Activated CD4-positive, alpha-beta T cell treated with anti-CD3 and anti-CD28 coated beads, Interleukin-2, amount 10 ng/mL, durations not matched to agents 24 days and 14 days (primary cell): Measurements from ENCODE around the gene SENP5. TPM values are rescaled to one million over a fixed set of nuclear protein-coding genes. Genes with fewer than 3 reads are reported as not detected.

Experiments used
- DNase-seq: peaks from one replicate; pipeline ENCODE4 v3.0.0; 2022
- H3K27ac Mint-ChIP-seq: one replicate; pipeline ENCODE4 v1.8.0; 2022; ENCODE audit warnings: mild to moderate bottlenecking, mixed read lengths
- H3K27me3 Mint-ChIP-seq: one replicate; pipeline ENCODE4 v1.8.0; 2022; ENCODE audit warnings: mixed read lengths
- H3K36me3 Mint-ChIP-seq: one replicate; pipeline ENCODE4 v1.8.0; 2022; ENCODE audit warnings: low read depth, mild to moderate bottlenecking, mixed read lengths
- H3K4me1 Mint-ChIP-seq: one replicate; pipeline ENCODE4 v1.8.0; 2021; ENCODE audit warnings: mixed read lengths
- H3K4me3 Mint-ChIP-seq: one replicate; pipeline ENCODE4 v1.8.0; 2022; ENCODE audit warnings: mild to moderate bottlenecking, moderate library complexity, mixed read lengths
- H3K9me3 Mint-ChIP-seq: one replicate; pipeline ENCODE4 v1.8.0; 2021; ENCODE audit warnings: mixed read lengths
- intact Hi-C: fragments of 100-400 bp; cut with micrococcal nuclease; formaldehyde crosslinking; loops from one replicate; pipeline ENCODE4 v1.15.1; 2023
- total RNA-seq: library from RNA; stranded (reverse); gene quantifications from 2 replicates; pipeline ENCODE4 v1.2.3, GENCODE V29; 2022

SENP5 gene
- total RNA-seq, 1 donor from 2014 or later = 47.2 TPM

DNA sequence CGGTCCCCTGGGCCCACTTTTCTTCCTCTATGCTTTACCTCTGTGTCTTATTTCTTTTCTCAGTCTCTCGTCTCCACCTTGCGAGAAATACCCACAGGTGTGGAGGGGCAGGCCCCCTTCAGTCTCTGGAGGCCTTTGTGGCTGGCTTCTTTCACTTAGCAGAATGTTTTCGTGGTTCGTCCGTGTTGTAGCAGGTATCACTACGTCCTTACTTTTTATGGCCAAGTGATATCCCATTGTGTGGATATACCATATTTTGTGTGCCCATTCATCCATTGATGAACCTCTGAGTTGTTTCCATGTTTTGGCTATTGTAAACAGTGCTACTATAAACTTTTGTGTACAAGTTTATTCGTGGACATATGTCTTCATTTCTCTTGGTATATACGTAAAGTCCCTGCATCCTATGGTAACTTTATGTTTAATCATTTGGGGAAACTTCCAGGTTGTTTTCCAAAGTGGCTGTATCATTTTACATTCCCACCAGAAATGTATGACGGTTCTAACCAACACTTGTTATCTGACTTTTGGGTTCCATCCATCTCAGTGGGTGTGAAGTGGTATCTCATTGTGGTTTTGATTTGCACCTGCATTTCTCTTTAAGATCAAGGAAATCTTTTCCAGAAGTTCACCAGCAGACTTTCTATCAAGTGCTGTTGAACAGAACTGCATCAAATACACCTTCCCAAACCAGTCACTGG is 95.4 kb downstream of the SENP5 start:
- intact Hi-C loops = no loop called here
- H3K36me3 Mint-ChIP-seq = peaks cover 8% of the 10 kb centered on the region

GRCh38 chr3:196963631-196963953 is 95.9 kb downstream of the SENP5 start:
- H3K9me3 Mint-ChIP-seq = no peaks in the 10 kb centered on the region

More for the DNA sequence above, 95.4 kb downstream of the SENP5 start:
- Mint-ChIP-seq H3K9me3 (no peaks in the 10 kb centered on the region), H3K27me3 (no peaks in the 10 kb centered on the region), H3K4me1 (peaks cover 9% of the 10 kb centered on the region), H3K27ac (no peak overlapping the region), H3K4me3 (no peak overlapping the region)
- no peak for DNase-seq

DNA sequence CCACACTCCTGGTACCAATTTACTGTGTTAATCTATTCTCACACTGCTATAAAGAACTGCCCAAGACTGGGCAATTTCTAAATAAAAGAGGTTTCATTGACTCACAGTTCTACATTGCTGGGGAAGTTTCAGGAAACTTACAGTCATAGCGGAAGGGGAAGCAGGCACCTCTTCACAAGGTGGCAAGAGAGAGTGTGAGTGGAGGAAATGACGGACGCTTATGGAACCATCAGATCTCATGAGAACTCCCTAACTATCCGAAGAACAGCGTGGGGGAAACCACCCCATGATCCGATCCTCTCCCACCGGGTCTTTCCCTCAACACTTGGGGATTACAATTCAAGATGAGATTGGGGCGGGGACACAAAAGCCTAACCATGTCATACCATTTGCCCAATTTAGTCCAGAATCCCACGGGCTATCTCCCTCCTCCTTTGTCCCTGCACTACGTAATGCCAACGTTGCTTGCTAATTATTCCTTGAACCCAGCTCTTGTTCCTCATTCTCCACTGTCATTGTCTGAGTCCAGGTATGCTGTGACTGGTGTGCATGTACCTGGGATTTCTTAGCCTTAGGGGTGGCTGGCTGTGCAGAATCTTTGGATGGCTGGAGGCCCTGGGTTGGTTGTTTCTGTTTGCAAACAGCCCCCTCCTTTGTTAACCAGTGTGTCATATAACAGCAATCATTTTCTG is 97.5 kb downstream of the SENP5 start:
- intact Hi-C loops = no loop called here

More at GRCh38 chr3:196963631-196963953, 95.9 kb downstream of the SENP5 start:
- Mint-ChIP-seq H3K4me3 (no peak overlapping the region), H3K27me3 (no peaks in the 10 kb centered on the region), H3K4me1 (peaks cover 10% of the 10 kb centered on the region), H3K36me3 (peaks cover 8% of the 10 kb centered on the region), H3K27ac (no peak overlapping the region)
- DNase-seq = no peak
- intact Hi-C loops = no loop called here

DNA sequence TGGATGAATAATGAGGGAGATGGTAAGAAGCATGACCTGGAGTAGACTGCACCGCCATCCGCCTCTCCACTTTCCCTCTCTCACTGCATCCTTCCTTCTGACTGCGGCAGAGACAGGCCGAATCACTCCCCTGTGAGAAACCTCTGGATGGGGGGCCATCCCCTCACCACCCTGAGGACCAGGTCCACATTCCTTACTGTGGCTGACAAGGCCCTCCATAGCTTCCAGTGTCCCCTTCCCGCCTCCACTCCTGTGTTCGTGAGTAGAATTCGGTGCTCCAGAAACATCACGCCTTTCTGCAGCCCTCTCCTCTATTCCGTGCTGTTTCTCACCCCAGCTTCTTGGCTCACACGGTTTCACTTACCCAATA is 98.1 kb downstream of the SENP5 start:
- intact Hi-C loops = no loop called here
- DNase-seq = no peak
- H3K4me1 Mint-ChIP-seq = peaks cover 14% of the 10 kb centered on the region
- no peak overlapping the region for H3K27ac Mint-ChIP-seq
- H3K9me3 Mint-ChIP-seq = no peaks in the 10 kb centered on the region
- no peak overlapping the region for H3K4me3 Mint-ChIP-seq
- H3K27me3 Mint-ChIP-seq = peaks cover 6% of the 10 kb centered on the region
- H3K36me3 Mint-ChIP-seq = peaks cover 8% of the 10 kb centered on the region

More for the DNA sequence above, 97.5 kb downstream of the SENP5 start:
- DNase-seq = no peak
- Mint-ChIP-seq H3K4me1 (peaks cover 11% of the 10 kb centered on the region), H3K9me3 (no peaks in the 10 kb centered on the region), H3K27ac (no peak overlapping the region), H3K36me3 (peaks cover 8% of the 10 kb centered on the region), H3K27me3 (peaks cover 1% of the 10 kb centered on the region), H3K4me3 (no peak overlapping the region)

DNA sequence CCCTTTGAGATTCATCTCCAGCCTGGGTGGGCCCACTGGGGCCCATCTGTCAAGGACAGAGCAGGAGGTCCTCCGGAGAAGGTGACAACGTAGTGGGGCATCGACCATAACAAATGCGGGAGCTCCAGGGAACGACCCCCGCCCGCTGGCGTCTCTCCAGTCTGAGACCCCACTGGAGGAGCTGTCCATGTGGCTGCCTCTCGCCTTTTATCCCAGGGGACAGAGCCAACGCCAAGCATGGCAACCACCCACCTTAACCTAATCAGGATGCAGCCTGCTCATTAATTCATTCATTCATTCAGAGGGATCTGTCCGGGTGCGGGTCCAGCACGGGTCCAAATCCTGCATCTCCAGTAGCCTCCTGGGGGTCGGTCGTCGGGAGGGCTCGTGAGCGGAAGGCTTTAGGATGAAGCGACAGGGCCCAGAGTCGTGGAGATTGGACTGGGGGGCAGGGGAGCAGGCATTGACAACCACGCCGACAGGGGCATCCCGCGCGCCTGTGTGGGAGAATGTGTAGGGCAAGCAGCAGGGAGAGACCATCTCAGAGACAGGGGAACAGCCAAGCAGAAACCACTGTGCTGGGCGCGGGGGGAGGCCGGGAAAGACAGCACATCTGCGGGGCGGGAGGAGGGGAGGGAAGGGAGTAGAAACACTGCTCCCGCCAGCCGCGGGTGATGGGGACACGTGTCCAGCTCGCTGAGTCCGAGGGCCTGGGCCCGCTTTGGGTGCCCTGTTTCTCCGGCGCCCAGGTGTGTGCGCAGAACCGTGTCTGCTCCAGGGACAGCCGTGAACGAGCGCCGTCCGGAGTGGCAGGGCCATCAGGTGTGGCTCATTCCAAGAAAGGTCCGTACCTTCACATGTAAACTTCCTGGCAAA is 99.0 kb downstream of the SENP5 start:
- peaks cover 8% of the 10 kb centered on the region for H3K36me3 Mint-ChIP-seq
- peaks cover 17% of the 10 kb centered on the region for H3K4me1 Mint-ChIP-seq
- DNase-seq = no peak
- H3K27ac Mint-ChIP-seq = no peak overlapping the region
- no peaks in the 10 kb centered on the region for H3K9me3 Mint-ChIP-seq
- peaks cover 10% of the 10 kb centered on the region for H3K27me3 Mint-ChIP-seq
- intact Hi-C loops = no loop called here
- peak overlapping the region; percentile 36 for H3K4me3 Mint-ChIP-seq

DNA sequence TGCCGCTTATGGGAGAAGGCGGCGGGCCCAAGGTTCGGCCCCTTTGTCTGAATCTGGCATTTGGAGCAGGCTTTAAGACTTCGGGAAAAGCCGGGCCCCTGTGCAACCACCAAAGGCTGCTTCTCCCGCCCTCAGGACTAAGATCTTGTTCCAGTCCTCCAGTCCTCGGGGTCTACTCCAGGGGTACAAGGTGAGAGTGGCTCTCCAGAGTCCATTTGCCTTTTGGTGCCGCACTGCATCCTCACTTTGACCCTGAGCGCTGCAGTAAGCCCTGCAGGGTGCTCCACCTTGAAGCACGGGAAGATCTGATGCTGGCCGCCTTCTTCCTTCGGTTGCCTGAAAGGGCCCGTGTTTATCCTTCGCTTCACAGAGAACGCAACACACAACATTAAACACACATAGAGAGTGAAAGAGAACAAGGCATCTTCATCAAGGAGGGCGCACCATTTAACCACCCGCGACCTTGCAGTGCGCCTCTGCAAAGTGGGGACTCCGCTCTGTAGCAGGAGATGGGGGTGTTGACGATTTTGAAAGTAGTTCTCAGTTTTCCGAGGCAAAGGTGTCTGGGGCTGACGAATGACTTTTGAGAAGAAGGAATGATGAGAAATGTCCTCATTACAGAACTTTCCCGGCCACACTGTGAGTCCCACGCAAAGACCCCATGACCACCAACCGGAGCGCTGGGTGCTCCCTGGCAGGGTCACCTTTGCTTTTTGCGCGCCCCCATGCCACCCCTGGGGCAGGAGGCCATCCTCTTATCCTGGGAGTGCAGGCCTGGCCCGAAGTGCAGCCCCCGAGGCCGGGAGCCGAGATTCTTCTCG is 99.9 kb downstream of the SENP5 start:
- H3K9me3 Mint-ChIP-seq = no peaks in the 10 kb centered on the region
- H3K4me3 Mint-ChIP-seq = peak overlapping the region; percentile 73
- no peak overlapping the region for H3K27ac Mint-ChIP-seq
- intact Hi-C loops = loop anchor here (1.0 kb wide), 1 partner anchor 100 kb away; the partner anchor contains the start of gene SENP5
- DNase-seq = no peak
- peaks cover 8% of the 10 kb centered on the region for H3K36me3 Mint-ChIP-seq
- H3K4me1 Mint-ChIP-seq = peaks cover 17% of the 10 kb centered on the region
- peaks cover 10% of the 10 kb centered on the region for H3K27me3 Mint-ChIP-seq

- peak within 1 kb of the TSS; percentile 88 for H3K27ac Mint-ChIP-seq
- peaks cover 17% of the 10 kb centered on the region for H3K4me1 Mint-ChIP-seq
These were observed 100.8 kb downstream of the SENP5 start, which contains the start of gene PIGZ for GRCh38 chr3:196968233-196969133. Gene PIGZ (minus strand): TSS chr3:196968833. CDS start chr3:196952031, 16,802 bp downstream.

GRCh38 chr3:196969134-196969659 is 101.5 kb downstream of the SENP5 start:
- Mint-ChIP-seq H3K36me3 (peaks cover 8% of the 10 kb centered on the region), H3K27ac (peak overlapping the region; percentile 88), H3K9me3 (no peaks in the 10 kb centered on the region), H3K4me3 (peak overlapping the region; percentile 87), H3K27me3 (peaks cover 10% of the 10 kb centered on the region), H3K4me1 (peaks cover 17% of the 10 kb centered on the region)
- DNase-seq = peak; percentile 87
- intact Hi-C loops = loop anchor here (1.0 kb wide), 4 partner anchors 27 to 360 kb away; partner anchors contain the start of genes CEP19, NCBP2 and PIGX

More at GRCh38 chr3:196968233-196969133, 100.8 kb downstream of the SENP5 start, which contains the start of gene PIGZ:
- Mint-ChIP-seq H3K9me3 (no peaks in the 10 kb centered on the region), H3K27me3 (peaks cover 10% of the 10 kb centered on the region), H3K4me3 (peak within 1 kb of the TSS; percentile 87), H3K36me3 (peaks cover 8% of the 10 kb centered on the region)
- peak; percentile 88 for DNase-seq
- intact Hi-C loops = loop anchor here (1.0 kb wide), 5 partner anchors 26 to 359 kb away; partner anchors contain the start of genes CEP19, NCBP2, PIGX and SENP5

DNA sequence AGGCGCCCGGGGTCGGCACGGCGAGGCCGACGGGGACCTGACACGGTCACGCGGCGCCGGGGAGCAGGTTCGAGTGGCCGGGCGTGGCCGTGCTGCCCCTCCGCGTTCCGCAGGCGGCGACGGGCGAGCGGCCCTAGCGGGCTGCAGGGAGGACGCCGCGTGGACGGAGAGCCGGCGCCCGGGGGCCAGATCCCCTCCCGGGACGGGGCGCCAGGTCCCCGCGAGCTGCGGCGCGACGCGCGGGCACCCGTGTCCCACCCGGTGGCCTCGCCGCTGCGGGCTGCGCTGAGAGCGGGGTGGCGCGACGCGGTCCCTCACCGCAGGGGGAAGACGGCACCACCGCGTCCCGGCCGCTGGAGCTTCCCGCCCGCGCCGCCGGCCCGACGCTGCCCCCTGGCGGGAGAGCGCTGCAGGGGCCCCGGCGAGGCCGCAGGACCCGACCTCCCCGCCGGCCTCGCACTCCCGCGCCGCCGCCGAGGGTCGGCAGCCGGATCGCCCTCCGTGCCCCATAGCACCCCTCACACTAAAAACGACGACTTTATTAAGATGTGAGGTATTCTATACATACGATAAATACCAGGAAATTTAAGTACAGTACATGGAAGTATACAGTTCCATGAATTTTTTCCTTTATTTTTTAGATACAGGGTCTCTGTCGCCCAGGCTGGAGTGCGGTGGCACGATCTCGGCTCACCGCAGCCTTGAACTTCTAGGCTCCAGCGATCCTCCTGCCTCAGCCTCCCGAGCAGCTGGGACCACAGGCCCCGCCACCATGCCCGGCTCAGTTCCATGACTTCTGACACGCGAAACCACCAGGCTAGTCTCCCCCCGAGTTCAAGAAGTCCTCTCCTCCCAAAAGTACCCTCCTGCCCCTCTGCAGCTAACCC is 102.2 kb downstream of the SENP5 start:
- peak overlapping the region; percentile 75 for H3K27ac Mint-ChIP-seq

GRCh38 chr3:196970547-196971093 is 102.9 kb downstream of the SENP5 start:
- peak overlapping the region; percentile 71 for H3K4me3 Mint-ChIP-seq
- H3K36me3 Mint-ChIP-seq = peaks cover 8% of the 10 kb centered on the region
- H3K27me3 Mint-ChIP-seq = peaks cover 10% of the 10 kb centered on the region
- H3K4me1 Mint-ChIP-seq = peaks cover 17% of the 10 kb centered on the region
- H3K9me3 Mint-ChIP-seq = no peaks in the 10 kb centered on the region
- no peak for DNase-seq
- intact Hi-C loops = loop anchor here (1.0 to 10.0 kb wide), 2 partner anchors 132 to 214 kb away; no protein-coding TSS in a partner anchor
- peak overlapping the region; percentile 75 for H3K27ac Mint-ChIP-seq

More for the DNA sequence above, 102.2 kb downstream of the SENP5 start:
- H3K4me1 Mint-ChIP-seq = peaks cover 17% of the 10 kb centered on the region
- intact Hi-C loops = loop anchor here (1.0 to 10.0 kb wide), 6 partner anchors 28 to 361 kb away; partner anchors contain the start of genes CEP19, NCBP2 and PIGX
- H3K9me3 Mint-ChIP-seq = no peaks in the 10 kb centered on the region
- peaks cover 8% of the 10 kb centered on the region for H3K36me3 Mint-ChIP-seq
- H3K4me3 Mint-ChIP-seq = peak overlapping the region; percentile 71
- H3K27me3 Mint-ChIP-seq = peaks cover 10% of the 10 kb centered on the region
- DNase-seq = peak; percentile 94
